Astrocyte (in vitro differentiated cells and primary cell): ENCODE data around the gene PAX8. TPM values are rescaled to one million over a fixed set of nuclear protein-coding genes. Genes with fewer than 3 reads are reported as not detected.
A peak's percentile ranks its signal among the peaks of the same experiment; 100 is the strongest.
"Not testable (repeated sequence)": the region's sequence is repeated elsewhere in the genome, so short reads cannot be mapped to it uniquely, and the experiment has no call there.

ENCODE experiments used
- DNase-seq: peaks from one replicate; pipeline ENCODE4 v3.0.0-alpha.2; 2010; ENCODE audit warnings: low read depth
- FAIRE-seq: peaks from 2 replicates; lab custom pipeline; 2011; peaks lifted over from hg19 to GRCh38; lab: Jason Lieb, UNC
- H2AFZ ChIP-seq: 2 replicates; pipeline ENCODE4 v1.6.0; 2012; ENCODE audit warnings: low read depth, low read length, inconsistent platforms
- H3K27ac ChIP-seq: 2 replicates; pipeline ENCODE4 v1.5.1; 2011; ENCODE audit warnings: low read depth, low read length, inconsistent platforms
- H3K27me3 ChIP-seq: 2 replicates; pipeline ENCODE4 v1.6.0; 2011; ENCODE audit warnings: low read length, inconsistent platforms; ENCODE audit not compliant: insufficient read depth
- H3K36me3 ChIP-seq: 2 replicates; pipeline ENCODE4 v1.5.1; 2011; ENCODE audit warnings: low read length, inconsistent platforms; ENCODE audit not compliant: insufficient read depth
- H3K4me1 ChIP-seq: 2 replicates; pipeline ENCODE4 v1.5.1; 2011; ENCODE audit warnings: low read length, inconsistent platforms; ENCODE audit not compliant: insufficient read depth
- H3K4me2 ChIP-seq: 2 replicates; pipeline ENCODE4 v1.6.0; 2012; ENCODE audit warnings: low read length, inconsistent platforms
- H3K4me3 ChIP-seq: 2 replicates; pipeline ENCODE4 v1.5.1; 2011; ENCODE audit warnings: low read depth, mild to moderate bottlenecking, low read length, inconsistent platforms; ENCODE audit not compliant: insufficient read depth
- H3K79me2 ChIP-seq: 2 replicates; pipeline ENCODE4 v1.6.0; 2012; ENCODE audit warnings: mild to moderate bottlenecking, low read length, inconsistent platforms; ENCODE audit not compliant: insufficient read depth
- H3K9ac ChIP-seq: 2 replicates; pipeline ENCODE4 v1.6.0; 2012; ENCODE audit warnings: mild to moderate bottlenecking, low read length, inconsistent platforms
- H3K9me3 ChIP-seq: 2 replicates; pipeline ENCODE4 v1.5.1; 2012; ENCODE audit warnings: low read depth, mild to moderate bottlenecking, low read length, inconsistent platforms; ENCODE audit not compliant: insufficient read depth
- H4K20me1 ChIP-seq: 2 replicates; pipeline ENCODE4 v1.6.0; 2012; ENCODE audit warnings: low read length, inconsistent platforms; ENCODE audit not compliant: insufficient read depth
- H3K27ac Mint-ChIP-seq: one replicate; pipeline ENCODE4 v1.8.0; 2021; ENCODE audit warnings: mild to moderate bottlenecking, mixed read lengths; ENCODE audit not compliant: unreplicated experiment
- H3K27me3 Mint-ChIP-seq: one replicate; pipeline ENCODE4 v1.8.0; 2021; ENCODE audit warnings: low read depth, mixed read lengths; ENCODE audit not compliant: unreplicated experiment
- H3K36me3 Mint-ChIP-seq: one replicate; pipeline ENCODE4 v1.8.0; 2021; ENCODE audit warnings: low read depth, mixed read lengths; ENCODE audit not compliant: unreplicated experiment
- H3K4me1 Mint-ChIP-seq: one replicate; pipeline ENCODE4 v1.8.0; 2021; ENCODE audit warnings: low read depth, mixed read lengths; ENCODE audit not compliant: unreplicated experiment
- H3K4me3 Mint-ChIP-seq: one replicate; pipeline ENCODE4 v1.8.0; 2021; ENCODE audit warnings: mild to moderate bottlenecking, moderate library complexity, mixed read lengths; ENCODE audit not compliant: unreplicated experiment
- H3K9me3 Mint-ChIP-seq: one replicate; pipeline ENCODE4 v1.8.0; 2021; ENCODE audit warnings: mild to moderate bottlenecking, mixed read lengths; ENCODE audit not compliant: unreplicated experiment
- EZH2 ChIP-seq: IDR thresholded peaks from 2 replicates; pipeline ENCODE4 v1.6.1; 2012; ENCODE audit warnings: mild to moderate bottlenecking, low read length, inconsistent platforms; ENCODE audit not compliant: insufficient read depth
- total RNA-seq: library from RNA; stranded (reverse); gene quantifications from 2 replicates; pipeline ENCODE4 v1.2.1, GENCODE V29; 2021

Gene PAX8
- total RNA-seq, 1 donor from 2014 or later: 0.48 TPM

GRCh38 chr2:113324684-113325160, 46.0 kb upstream of the PAX8 start:
- peaks cover 21% of the 10 kb centered on the region for H3K4me1 ChIP-seq
- FAIRE-seq: no peak
- Mint-ChIP-seq H3K27me3 (peaks cover 32% of the 10 kb centered on the region), H3K4me1 (peaks cover 28% of the 10 kb centered on the region), H3K27ac (peak overlapping the region; percentile 55), H3K4me3 (peak overlapping the region; percentile 88), H3K9me3 (no peaks in the 10 kb centered on the region), H3K36me3 (no peaks in the 10 kb centered on the region)
- no peaks in the 10 kb centered on the region for H3K27me3 ChIP-seq
- peak overlapping the region; percentile 92 for H3K4me2 ChIP-seq
- peak overlapping the region; percentile 79 for H3K9ac ChIP-seq
- peak overlapping the region; percentile 62 for H3K4me3 ChIP-seq
- peak overlapping the region; percentile 73 for H2AFZ ChIP-seq
- H3K36me3 ChIP-seq: no peaks in the 10 kb centered on the region
- no peaks in the 10 kb centered on the region for H4K20me1 ChIP-seq
- TF ChIP-seq EZH2: no peak
- peak overlapping the region; percentile 49 for H3K27ac ChIP-seq
- DNase-seq: peak; percentile 55
- peaks cover 5% of the 10 kb centered on the region for H3K79me2 ChIP-seq
- no peaks in the 10 kb centered on the region for H3K9me3 ChIP-seq

GRCh38 chr2:113323129-113323528, 44.4 kb upstream of the PAX8 start:
- peaks cover 41% of the 10 kb centered on the region for H3K27me3 Mint-ChIP-seq
- H3K4me1 ChIP-seq: peaks cover 13% of the 10 kb centered on the region
- not testable (repeated sequence) for H3K36me3 ChIP-seq, H3K9me3 Mint-ChIP-seq, H3K36me3 Mint-ChIP-seq, H3K9me3 ChIP-seq, H3K27me3 ChIP-seq, FAIRE-seq, H3K4me3 ChIP-seq, H2AFZ ChIP-seq, H3K4me2 ChIP-seq, H3K9ac ChIP-seq, H3K27ac ChIP-seq, DNase-seq, H3K79me2 ChIP-seq, H3K4me3 Mint-ChIP-seq, H3K27ac Mint-ChIP-seq, H4K20me1 ChIP-seq
- H3K4me1 Mint-ChIP-seq: peaks cover 13% of the 10 kb centered on the region

GRCh38 chr2:113320106-113320505, 41.4 kb upstream of the PAX8 start:
- H3K4me1 Mint-ChIP-seq, H3K4me1 ChIP-seq, H3K27ac ChIP-seq, H3K9me3 Mint-ChIP-seq, H2AFZ ChIP-seq, FAIRE-seq, H3K9me3 ChIP-seq, H3K4me2 ChIP-seq, H3K9ac ChIP-seq, H3K27me3 ChIP-seq, H4K20me1 ChIP-seq, H3K36me3 Mint-ChIP-seq, DNase-seq, H3K36me3 ChIP-seq, H3K4me3 ChIP-seq, H3K27ac Mint-ChIP-seq, H3K79me2 ChIP-seq, H3K4me3 Mint-ChIP-seq: not testable (repeated sequence)
- peaks cover 62% of the 10 kb centered on the region for H3K27me3 Mint-ChIP-seq

GRCh38 chr2:113318941-113319340, 40.2 kb upstream of the PAX8 start:
- DNase-seq, H3K36me3 Mint-ChIP-seq, H3K4me3 ChIP-seq, FAIRE-seq, H3K9ac ChIP-seq, H3K79me2 ChIP-seq, H3K36me3 ChIP-seq, H3K4me1 ChIP-seq, H3K27ac ChIP-seq, H3K4me1 Mint-ChIP-seq, H3K9me3 Mint-ChIP-seq, H3K4me3 Mint-ChIP-seq, H3K27ac Mint-ChIP-seq, H3K9me3 ChIP-seq, H3K27me3 ChIP-seq, H2AFZ ChIP-seq, H3K4me2 ChIP-seq, H4K20me1 ChIP-seq: not testable (repeated sequence)
- peaks cover 68% of the 10 kb centered on the region for H3K27me3 Mint-ChIP-seq
